Adrenal gland (tissue), 12 donors: ENCODE data around the gene ZFP3. TPM values are rescaled to one million over a fixed set of nuclear protein-coding genes. Genes with fewer than 3 reads are reported as not detected.
"Not testable (repeated sequence)": the region's sequence is repeated elsewhere in the genome, so short reads cannot be mapped to it uniquely, and the experiment has no call there.

Experiments
- DNase-seq, 7 donors: peaks; one replicate each; pipeline ENCODE4 v3.0.0-alpha.2; 2019 to 2020
- H3K27ac ChIP-seq, 5 donors: fragments of 200-600 bp; sonication (generic) in 4 of 5; 1 replicate in 3 of 5; 2 replicates in 2 of 5; pipeline versions ENCODE4 v1.5.1 to v1.8.0; 2016 to 2020; ENCODE audit warnings: mild to moderate bottlenecking in 1 of 5
- H3K27me3 ChIP-seq: fragments of 200-600 bp; 2 replicates; pipeline ENCODE4 v1.8.0; 2021
- H3K36me3 ChIP-seq, 2 donors: fragments of 200-600 bp; replicated peaks in 1 of 2; 1 replicate in 1 of 2; 2 replicates in 1 of 2; pipeline versions ENCODE4 v1.5.1 to v1.8.0; 2018 to 2022
- H3K4me1 ChIP-seq, 2 donors: fragments of 200-600 bp; replicated peaks in 1 of 2; 1 replicate in 1 of 2; 2 replicates in 1 of 2; pipeline versions ENCODE4 v1.5.1 to v1.8.0; 2018 to 2021
- H3K4me3 ChIP-seq, 4 donors: fragments of 200-600 bp; sonication (generic) in 3 of 4; one replicate each; pipeline ENCODE4 v1.5.1; 2016 to 2018
- H3K9me3 ChIP-seq, 3 donors: fragments of 200-600 bp; sonication (generic) in 1 of 3; replicated peaks in 1 of 3; 1 replicate in 2 of 3; 2 replicates in 1 of 3; pipeline versions ENCODE4 v1.5.1 to v1.8.0; 2016 to 2021
- POLR2A ChIP-seq, 2 donors: fragments of 450-650 bp; IDR thresholded peaks; one replicate each; pipeline ENCODE4 v1.6.1; 2017; ENCODE audit warnings: antibody characterized with exemption in 2 of 2, mild to moderate bottlenecking in 2 of 2, moderate library complexity in 1 of 2
- WGBS, 4 donors: extraction: QIAGEN DNeasy Blood & Tissue Kit in 2 of 4; methylation state at CpG; one replicate each; pipeline versions ENCODE4 v1.1.5 to v1.1.7; 2013 to 2017; 5-methylcytosine and 5-hydroxymethylcytosine counted together
- intact Hi-C, 2 donors: fragments of 100-400 bp; cut with DNase I; formaldehyde crosslinking; loops; one replicate each; pipeline versions ENCODE4 v1.14.1 to v1.15.0; 2022 to 2023
- polyA plus RNA-seq, 3 donors: library from polyadenylated mRNA; stranded (reverse); fragments of 200-250 nt in 2 of 3; fragments of 350-450 nt in 1 of 3; fragmentation: Illumina TruSeq in 1 of 3; extraction: RNeasy Lipid Tissue Mini Kit (QIAGEN cat#74804) in 1 of 3; gene quantifications; one replicate each; pipeline ENCODE4 v1.2.3, GENCODE V29; 2013 to 2014
- small RNA-seq, 2 donors: library from RNA; depleted of rRNA; stranded (forward); fragments of <200 nt; gene quantifications; one replicate each; pipeline ENCODE3, GENCODE V24; 2016
- total RNA-seq, 9 donors: library from RNA; depleted of rRNA in 4 of 9; stranded (reverse); fragments of >200 nt in 4 of 9; fragments of 120-200 nt in 1 of 9; fragmentation: NEBNext Ultra II Directional in 1 of 9; extraction: Animal tissue kit (Norgen Biotek cat#: 25700) in 1 of 9; gene quantifications; one replicate each; pipeline versions ENCODE4 v1.1.0 to v1.2.4, GENCODE V29; 2013 to 2023
- TF ChIP-seq, protein P1 (sequence below), 6 experiments: fragments of 450-650 bp in 4 of 6; fragments of 200-600 bp in 2 of 6; sonication (generic) in 1 of 6; IDR thresholded peaks; 1 replicate in 5 of 6; 2 replicates in 1 of 6; pipeline versions ENCODE4 v1.5.1 to v1.8.0; 2016 to 2021; ENCODE audit warnings: antibody characterized with exemption in 6 of 6, mild to moderate bottlenecking in 2 of 6, moderate library complexity in 1 of 6
- donor health status: healthy with polysubstance abuse.
- donor health status: Bipolar disorder and iron deficiency.
- donor health status: DM: yes; HTN: yes; CAD: no.
- donor health status: DM: no; HTN: no; CAD: no.
- donor health status: DM: no; HTN: no; CAD: no.
- donor health status: DM: yes; HTN: yes; CAD: no.

ZFP3 gene
- total and polyA plus RNA-seq, 12 donors = 1.6 to 8.4 (median 4.4) TPM

DNA sequence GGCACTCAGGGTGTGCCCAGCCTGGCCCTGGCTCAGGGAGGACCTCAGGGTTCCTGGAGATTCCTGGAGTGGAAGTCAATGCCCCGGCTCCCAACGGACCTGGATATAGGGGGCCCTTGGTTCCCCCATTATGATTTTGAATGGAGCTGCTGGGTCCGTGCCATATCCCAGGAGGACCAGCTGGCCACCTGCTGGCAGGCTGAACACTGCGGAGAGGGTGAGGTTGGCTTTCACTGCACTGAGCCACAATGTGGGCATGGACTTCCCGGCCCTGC lies 61.1 kb downstream of the ZFP3 start:
- no peak overlapping the region for H3K4me3 ChIP-seq
- no peak for DNase-seq
- H3K9me3 ChIP-seq = no peaks in the 10 kb centered on the region
- H3K27ac ChIP-seq = no peak overlapping the region
- H3K27me3 ChIP-seq = no peaks in the 10 kb centered on the region
- WGBS, 4 donors = 92 to 100% (median 97%) methylated on average over 2 to 5 of the region's 5 CpGs
- H3K4me1 ChIP-seq = no peaks in the 10 kb centered on the region
- TF ChIP-seq, protein P1, sequence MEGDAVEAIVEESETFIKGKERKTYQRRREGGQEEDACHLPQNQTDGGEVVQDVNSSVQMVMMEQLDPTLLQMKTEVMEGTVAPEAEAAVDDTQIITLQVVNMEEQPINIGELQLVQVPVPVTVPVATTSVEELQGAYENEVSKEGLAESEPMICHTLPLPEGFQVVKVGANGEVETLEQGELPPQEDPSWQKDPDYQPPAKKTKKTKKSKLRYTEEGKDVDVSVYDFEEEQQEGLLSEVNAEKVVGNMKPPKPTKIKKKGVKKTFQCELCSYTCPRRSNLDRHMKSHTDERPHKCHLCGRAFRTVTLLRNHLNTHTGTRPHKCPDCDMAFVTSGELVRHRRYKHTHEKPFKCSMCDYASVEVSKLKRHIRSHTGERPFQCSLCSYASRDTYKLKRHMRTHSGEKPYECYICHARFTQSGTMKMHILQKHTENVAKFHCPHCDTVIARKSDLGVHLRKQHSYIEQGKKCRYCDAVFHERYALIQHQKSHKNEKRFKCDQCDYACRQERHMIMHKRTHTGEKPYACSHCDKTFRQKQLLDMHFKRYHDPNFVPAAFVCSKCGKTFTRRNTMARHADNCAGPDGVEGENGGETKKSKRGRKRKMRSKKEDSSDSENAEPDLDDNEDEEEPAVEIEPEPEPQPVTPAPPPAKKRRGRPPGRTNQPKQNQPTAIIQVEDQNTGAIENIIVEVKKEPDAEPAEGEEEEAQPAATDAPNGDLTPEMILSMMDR (IDR thresholded peaks at IDR 0.05) = no peak
- no peak for TF ChIP-seq POLR2A (IDR thresholded peaks at IDR 0.05)
- intact Hi-C loops = no loop called here
- H3K36me3 ChIP-seq = no peaks in the 10 kb centered on the region

DNA sequence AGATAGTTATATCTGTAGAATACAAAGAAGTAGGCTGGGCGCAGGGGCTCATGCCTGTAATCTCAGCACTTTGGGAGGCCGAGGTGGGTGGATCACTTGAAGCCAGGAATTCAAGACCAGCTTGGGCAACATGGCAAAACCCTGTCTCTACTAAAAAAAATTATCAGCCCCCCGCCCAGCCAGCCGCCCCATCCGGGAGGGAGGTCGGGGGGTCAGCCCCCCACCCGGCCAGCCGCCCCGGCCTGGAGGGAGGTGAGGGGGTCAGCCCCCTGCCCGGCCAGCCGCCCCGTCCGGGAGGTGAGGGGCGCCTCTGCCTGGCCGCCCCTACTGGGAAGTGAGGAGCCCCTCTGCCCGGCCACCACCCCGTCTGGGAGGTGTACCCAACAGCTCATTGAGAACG lies 64.6 kb downstream of the ZFP3 start:
- not testable (repeated sequence) for DNase-seq, H3K4me3 ChIP-seq

More for the DNA sequence above, 64.6 kb downstream of the ZFP3 start:
- H3K4me1 ChIP-seq, H3K27me3 ChIP-seq, H3K27ac ChIP-seq, intact Hi-C loops, H3K9me3 ChIP-seq, H3K36me3 ChIP-seq: not testable (repeated sequence)
- WGBS, 4 donors = 74 to 97% (median 90%) methylated on average over 3 to 14 of the region's 18 CpGs

Small RNAs within 50 kb of the gene (small RNA-seq; reads per million reads assigned to genes)
- gene AC012146.4 = 0 reads per million in 2 donors

Other genes with a start within 250 kb of the ZFP3 start
- gene MINK1, start 245.1 kb upstream of the ZFP3 start, total RNA-seq = 100 to 1,000 TPM in 1 of 9 donors, 10 to 100 TPM in 8; 21.5 to 130 (median 51.7) TPM
- gene MINK1, start 245.1 kb upstream of the ZFP3 start, polyA plus RNA-seq = 100 to 1,000 TPM in 1 of 3 donors, 10 to 100 TPM in 2; 35.1 to 135 (median 41.0) TPM
- gene C17orf107, start 178.9 kb upstream of the ZFP3 start, total RNA-seq = 1 to 10 TPM in 5 of 9 donors, under 1 TPM in 4; 0.71 to 4.2 (median 1.3) TPM
- 1 to 10 TPM in 1 of 3 donors, under 1 TPM in 2; 0.42 to 1.1 (median 0.47) TPM for gene C17orf107, start 178.9 kb upstream of the ZFP3 start, polyA plus RNA-seq
- gene CHRNE, start 175.4 kb upstream of the ZFP3 start, total RNA-seq = 1 to 10 TPM in 2 of 9 donors, under 1 TPM in 5, not detected in 2; 0.30 to 7.2 (median 0.55) TPM
- gene CHRNE, start 175.4 kb upstream of the ZFP3 start, polyA plus RNA-seq = under 1 TPM; 0.33 to 0.91 (median 0.56) TPM
- gene GP1BA, start 146.2 kb upstream of the ZFP3 start, total RNA-seq = under 1 TPM in 2 of 9 donors, not detected in 7; 0.08 to 0.17 TPM
- gene GP1BA, start 146.2 kb upstream of the ZFP3 start, polyA plus RNA-seq = not detected
- 10 to 100 TPM; 60.2 to 77.7 (median 68.0) TPM for gene SLC25A11, start 138.4 kb upstream of the ZFP3 start, total RNA-seq
- 10 to 100 TPM; 37.8 to 57.1 (median 40.3) TPM for gene SLC25A11, start 138.4 kb upstream of the ZFP3 start, polyA plus RNA-seq
- 100 to 1,000 TPM in 4 of 9 donors, 10 to 100 TPM in 5; 46.7 to 130 (median 88.8) TPM for gene RNF167, start 138.2 kb upstream of the ZFP3 start, total RNA-seq
- 100 to 1,000 TPM; 134 to 252 (median 240) TPM for gene RNF167, start 138.2 kb upstream of the ZFP3 start, polyA plus RNA-seq
- gene PFN1, start 129.9 kb upstream of the ZFP3 start, total RNA-seq = 1,000 to 10,000 TPM in 1 of 9 donors, 100 to 1,000 TPM in 8; 311 to 1,056 (median 451) TPM
- gene PFN1, start 129.9 kb upstream of the ZFP3 start, polyA plus RNA-seq = 100 to 1,000 TPM; 310 to 593 (median 390) TPM
- gene ENO3, start 127.3 kb upstream of the ZFP3 start, total RNA-seq = 10 to 100 TPM in 3 of 9 donors, 1 to 10 TPM in 6; 1.6 to 76.6 (median 4.7) TPM
- gene ENO3, start 127.3 kb upstream of the ZFP3 start, polyA plus RNA-seq = 10 to 100 TPM in 2 of 3 donors, 1 to 10 TPM in 1; 2.5 to 64.8 (median 22.0) TPM
- 100 to 1,000 TPM in 1 of 9 donors, 10 to 100 TPM in 8; 44.3 to 120 (median 73.1) TPM for gene SPAG7, start 110.7 kb upstream of the ZFP3 start, total RNA-seq
- gene SPAG7, start 110.7 kb upstream of the ZFP3 start, polyA plus RNA-seq = 100 to 1,000 TPM in 1 of 3 donors, 10 to 100 TPM in 2; 67.1 to 114 (median 82.9) TPM
- 10 to 100 TPM in 8 of 9 donors, 1 to 10 TPM in 1; 6.9 to 70.6 (median 22.7) TPM for gene CAMTA2, start 90.8 kb upstream of the ZFP3 start, total RNA-seq
- gene CAMTA2, start 90.8 kb upstream of the ZFP3 start, polyA plus RNA-seq = 100 to 1,000 TPM in 1 of 3 donors, 10 to 100 TPM in 2; 26.4 to 190 (median 93.4) TPM
- 1 to 10 TPM in 3 of 9 donors, under 1 TPM in 4, not detected in 2; 0.44 to 2.5 (median 0.98) TPM for gene INCA1, start 80.9 kb upstream of the ZFP3 start, total RNA-seq
- gene INCA1, start 80.9 kb upstream of the ZFP3 start, polyA plus RNA-seq = 1 to 10 TPM; 1.2 to 6.2 (median 3.0) TPM
- 10 to 100 TPM; 20.9 to 91.0 (median 61.9) TPM for gene KIF1C, start 80.5 kb upstream of the ZFP3 start, total RNA-seq
- gene KIF1C, start 80.5 kb upstream of the ZFP3 start, polyA plus RNA-seq = 10 to 100 TPM; 16.2 to 40.3 (median 36.9) TPM
- gene SLC52A1, start 43.0 kb upstream of the ZFP3 start, total RNA-seq = under 1 TPM in 1 of 9 donors, not detected in 8; 0.40 TPM
- under 1 TPM in 1 of 3 donors, not detected in 2; 0.24 TPM for gene SLC52A1, start 43.0 kb upstream of the ZFP3 start, polyA plus RNA-seq
- gene ZNF232, start 33.4 kb downstream of the ZFP3 start, total RNA-seq = 10 to 100 TPM in 1 of 9 donors, 1 to 10 TPM in 8; 3.6 to 10.3 (median 6.6) TPM
- 10 to 100 TPM in 1 of 3 donors, 1 to 10 TPM in 2; 4.9 to 14.6 (median 7.1) TPM for gene ZNF232, start 33.4 kb downstream of the ZFP3 start, polyA plus RNA-seq
- gene USP6, start 37.6 kb downstream of the ZFP3 start, total RNA-seq = under 1 TPM in 6 of 9 donors, not detected in 3; 0.04 to 0.40 (median 0.15) TPM
- under 1 TPM; 0.07 to 0.08 (median 0.07) TPM for gene USP6, start 37.6 kb downstream of the ZFP3 start, polyA plus RNA-seq
- gene ZNF594, start 113.4 kb downstream of the ZFP3 start, total RNA-seq = 10 to 100 TPM in 1 of 9 donors, 1 to 10 TPM in 7, under 1 TPM in 1; 0.72 to 16.4 (median 5.6) TPM
- gene ZNF594, start 113.4 kb downstream of the ZFP3 start, polyA plus RNA-seq = 1 to 10 TPM; 1.1 to 4.9 (median 2.7) TPM
- gene SCIMP, start 156.4 kb downstream of the ZFP3 start, total RNA-seq = 10 to 100 TPM in 4 of 9 donors, 1 to 10 TPM in 5; 1.1 to 14.2 (median 9.0) TPM
- 1 to 10 TPM in 2 of 3 donors, under 1 TPM in 1; 0.94 to 4.5 (median 1.7) TPM for gene SCIMP, start 156.4 kb downstream of the ZFP3 start, polyA plus RNA-seq
- gene RABEP1, start 203.8 kb downstream of the ZFP3 start, total RNA-seq = 10 to 100 TPM; 26.7 to 58.3 (median 48.4) TPM
- gene RABEP1, start 203.8 kb downstream of the ZFP3 start, polyA plus RNA-seq = 10 to 100 TPM; 21.1 to 64.5 (median 34.3) TPM